HG03565 (cell line): ENCODE measurements around the gene CBX6.
"Not testable (repeated sequence)": the region's sequence is repeated elsewhere in the genome, so short reads cannot be mapped to it uniquely, and the experiment has no call there.

Experiments used
- ATAC-seq: cut with Tn5 transposase; IDR thresholded peaks from one replicate; pipeline ENCODE4 v1.9.1; 2021; ENCODE audit warnings: mild to moderate bottlenecking, moderate library complexity; ENCODE audit not compliant: unreplicated experiment

Gene CBX6

GRCh38 chr22:38861170-38861876 is 10.7 kb downstream of the CBX6 start:
- ATAC-seq = no peak

DNA sequence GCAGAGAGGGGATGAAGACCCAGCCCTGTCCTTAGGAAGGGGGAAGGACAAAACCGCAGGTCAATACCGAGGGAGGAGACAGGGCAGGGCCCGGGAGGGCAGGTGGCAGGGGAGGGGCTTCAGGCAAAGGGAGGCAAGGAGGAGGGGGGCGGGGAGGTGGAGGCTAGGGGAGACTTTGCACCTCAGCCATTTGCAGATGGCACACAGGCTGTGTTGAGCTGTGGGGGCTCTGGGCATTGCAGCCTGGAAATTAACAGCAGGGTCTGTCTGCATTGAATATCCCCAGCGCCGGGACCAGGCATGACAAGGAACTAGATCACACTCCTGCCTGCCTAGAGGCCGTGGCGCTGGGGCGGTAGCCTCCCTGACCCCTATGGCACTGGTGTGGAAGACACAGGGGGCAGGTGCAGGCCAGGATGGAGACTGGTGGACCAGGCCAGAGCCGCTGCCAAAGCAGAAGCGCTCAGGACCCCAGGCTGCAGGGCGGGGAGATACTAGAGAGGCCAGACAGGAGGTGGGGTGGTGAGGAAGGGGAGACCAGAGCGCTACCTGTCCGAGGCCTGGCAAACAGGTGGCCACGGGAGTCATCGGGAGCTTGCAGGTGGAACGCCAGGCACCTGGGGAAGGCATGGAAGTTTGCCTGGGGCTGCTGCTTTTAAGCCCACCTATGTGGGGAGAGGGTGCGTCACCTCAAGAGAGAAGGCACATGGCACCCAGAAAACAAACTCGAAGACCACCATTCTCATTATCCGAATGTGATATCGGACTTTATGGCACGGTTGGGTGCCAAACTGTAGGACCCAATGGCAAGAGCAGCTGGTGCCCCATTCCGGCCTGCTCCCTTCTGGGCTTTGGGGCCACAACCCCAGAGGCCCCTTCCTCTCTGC is 11.5 kb downstream of the CBX6 start:
- ATAC-seq = no peak

DNA sequence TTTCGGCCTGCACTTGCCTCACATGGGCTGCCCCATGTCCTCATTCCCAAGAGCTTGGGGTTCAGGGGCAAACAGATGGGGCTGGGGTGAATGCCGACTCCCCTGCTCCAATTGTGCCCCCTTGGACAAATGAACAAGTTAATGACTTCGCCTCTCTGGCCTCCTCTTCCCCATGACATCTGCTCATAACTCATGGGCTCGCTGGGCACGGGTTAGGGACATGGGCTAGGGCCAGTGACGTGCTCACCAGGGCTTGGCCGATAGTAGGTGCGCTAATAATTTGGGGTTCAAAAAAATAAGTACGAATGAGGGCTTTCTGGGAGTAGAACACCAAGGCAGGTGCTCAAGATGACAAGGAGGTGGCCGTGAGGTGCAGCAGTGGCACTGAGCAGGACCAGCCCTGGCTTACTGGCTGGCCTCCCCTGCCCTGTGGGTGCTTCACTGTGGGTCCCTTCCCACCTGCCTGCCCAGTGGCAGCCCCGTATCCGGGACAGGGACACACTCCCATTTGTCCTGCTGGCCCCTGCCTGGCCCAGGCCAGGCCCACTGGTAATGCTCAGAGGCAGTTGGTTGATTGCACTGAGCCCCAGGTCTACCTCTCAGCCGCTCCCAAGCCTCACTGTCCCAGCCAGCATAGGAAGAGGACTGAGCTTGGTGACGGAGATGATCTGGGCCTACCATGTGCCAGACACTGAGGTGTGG is 12.3 kb downstream of the CBX6 start:
- no peak for ATAC-seq

DNA sequence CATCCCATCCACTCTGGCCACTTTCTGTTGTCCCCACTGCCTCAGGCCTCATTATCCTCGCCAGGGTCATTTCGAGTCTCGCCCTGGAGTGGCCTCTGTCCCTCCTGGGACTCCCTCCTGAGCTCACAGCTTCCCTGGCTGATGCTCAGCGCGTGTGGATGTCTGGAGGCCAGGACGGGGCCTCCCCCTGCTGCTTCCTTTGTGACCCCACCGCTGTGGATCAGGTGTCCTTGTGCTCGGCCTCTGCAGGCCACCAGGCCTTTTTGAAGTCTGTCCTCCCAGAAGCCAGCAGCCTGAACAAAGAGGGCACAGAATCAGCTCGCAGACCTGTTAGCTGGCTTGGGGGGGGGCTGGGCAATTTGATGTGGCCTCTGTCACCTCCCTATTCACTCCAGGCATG is 13.5 kb downstream of the CBX6 start:
- ATAC-seq = no peak

GRCh38 chr22:38854476-38854875 is 17.5 kb downstream of the CBX6 start:
- not testable (repeated sequence) for ATAC-seq

- not testable (repeated sequence) for ATAC-seq
These were observed 18.1 kb downstream of the CBX6 start for GRCh38 chr22:38853883-38854282.

GRCh38 chr22:38853196-38853651 is 18.8 kb downstream of the CBX6 start:
- ATAC-seq = no peak

GRCh38 chr22:38852522-38852921 is 19.5 kb downstream of the CBX6 start:
- ATAC-seq = no peak

- ATAC-seq = no peak
These were observed 20.8 kb downstream of the CBX6 start for GRCh38 chr22:38850941-38851849.

- no peak for ATAC-seq
These were observed 21.6 kb downstream of the CBX6 start for GRCh38 chr22:38850399-38850798.

- no peak for ATAC-seq
These were observed 22.2 kb downstream of the CBX6 start for GRCh38 chr22:38849811-38850210.

GRCh38 chr22:38846412-38846811 is 25.6 kb downstream of the CBX6 start:
- no peak for ATAC-seq

DNA sequence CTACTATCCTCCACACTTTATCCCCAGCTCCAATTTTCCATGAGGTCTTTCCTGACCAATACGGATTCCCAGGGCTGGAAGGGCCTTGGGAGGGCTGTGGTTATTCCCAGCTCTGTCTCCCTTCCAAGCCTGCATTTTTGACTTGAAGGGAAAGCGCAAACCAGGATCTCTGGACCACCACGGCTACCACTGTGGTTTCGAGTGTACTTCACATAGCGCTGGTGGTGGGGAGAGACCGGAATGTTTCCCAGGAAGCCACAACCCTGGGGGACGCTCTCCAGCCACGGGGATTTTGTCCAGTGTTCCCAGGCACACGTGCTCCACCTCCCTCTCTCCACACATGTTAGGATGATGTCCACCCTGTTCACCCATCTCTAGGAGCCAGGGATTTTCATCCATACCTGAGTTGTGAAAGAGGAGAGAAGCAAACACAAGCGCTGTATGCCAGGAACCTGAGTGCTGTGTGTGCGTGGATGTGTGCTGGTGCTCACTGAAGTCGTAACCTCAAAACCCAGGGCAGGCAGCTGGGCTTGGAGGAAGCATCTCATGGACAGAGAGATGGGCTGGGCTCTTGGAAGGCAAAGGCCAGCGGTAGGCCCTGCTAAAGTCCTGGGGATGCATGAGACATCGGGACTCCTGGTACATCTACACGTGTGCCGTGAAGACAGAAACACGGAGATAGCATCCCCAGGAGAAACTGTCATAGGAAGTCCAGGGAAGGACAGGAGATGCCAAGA is 26.8 kb downstream of the CBX6 start:
- no peak for ATAC-seq

GRCh38 chr22:38844315-38845003 is 27.6 kb downstream of the CBX6 start:
- no peak for ATAC-seq

GRCh38 chr22:38843657-38844314 is 28.2 kb downstream of the CBX6 start, which contains the start of gene NPTXR:
Gene NPTXR (minus strand): TSS chr22:38844028.
- no peak for ATAC-seq

- ATAC-seq = no peak
These were observed 28.8 kb downstream of the CBX6 start for GRCh38 chr22:38843201-38843656.

DNA sequence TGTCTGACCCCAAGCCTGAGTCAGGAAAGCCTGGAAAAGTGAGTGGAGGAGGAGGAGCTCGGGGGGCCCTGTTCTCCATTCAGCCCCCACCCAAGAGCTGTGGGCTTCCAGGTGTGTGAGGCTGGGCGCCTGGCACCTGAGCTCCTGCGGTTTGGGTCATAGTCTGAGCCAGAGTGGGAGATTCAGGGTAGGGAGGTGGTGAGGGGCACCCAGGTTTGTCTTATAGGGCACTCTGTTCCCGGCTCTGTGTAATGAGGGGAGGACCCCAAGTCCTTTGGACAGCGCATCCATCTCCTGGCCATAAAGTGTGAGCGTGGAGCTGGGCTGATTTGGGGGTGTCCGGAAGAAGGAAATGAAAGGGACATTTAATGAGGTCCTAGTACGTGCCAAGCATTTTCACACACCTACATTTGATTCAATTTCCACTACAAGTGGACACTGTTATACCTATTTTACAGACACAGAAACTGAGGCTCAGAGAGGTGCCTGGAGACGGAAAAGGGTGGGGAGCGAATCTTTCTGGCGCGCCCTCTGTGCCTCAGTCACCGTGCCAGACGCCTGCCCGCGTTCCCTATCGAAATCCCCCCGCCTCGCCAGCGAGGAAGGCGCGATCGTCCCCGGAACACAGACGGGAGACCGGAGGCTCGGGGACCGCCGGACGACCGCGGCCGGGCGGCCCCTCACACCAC is 29.4 kb downstream of the CBX6 start:
- ATAC-seq = no peak

DNA sequence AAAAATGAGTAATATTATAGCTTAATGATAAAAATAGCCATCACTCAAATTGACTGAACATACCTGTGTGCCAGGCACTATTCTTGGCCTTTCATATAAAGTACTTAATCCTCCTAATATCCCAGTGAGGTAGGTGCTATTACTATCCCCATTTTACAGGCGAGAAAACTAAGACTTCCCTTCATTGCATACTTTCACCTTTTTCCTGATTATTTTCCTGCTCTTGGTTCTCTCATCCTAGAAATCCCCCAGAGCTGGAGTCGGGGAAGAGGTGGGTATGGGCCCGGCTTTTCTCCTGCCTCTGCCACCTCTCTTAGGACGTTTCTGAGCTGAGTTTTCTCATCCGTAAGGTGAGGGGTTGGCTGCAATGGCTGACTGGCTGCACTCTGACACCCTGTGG is 30.4 kb downstream of the CBX6 start:
- no peak for ATAC-seq
